HG03460 (cell line): ENCODE results near the gene TMEM132A.

ENCODE experiments used
- ATAC-seq: cut with Tn5 transposase; IDR thresholded peaks from one replicate; pipeline ENCODE4 v1.9.1; 2021; ENCODE audit not compliant: unreplicated experiment

TMEM132A gene

GRCh38 chr11:60984149-60984548 is 59.9 kb downstream of the TMEM132A start:
- no peak for ATAC-seq

DNA sequence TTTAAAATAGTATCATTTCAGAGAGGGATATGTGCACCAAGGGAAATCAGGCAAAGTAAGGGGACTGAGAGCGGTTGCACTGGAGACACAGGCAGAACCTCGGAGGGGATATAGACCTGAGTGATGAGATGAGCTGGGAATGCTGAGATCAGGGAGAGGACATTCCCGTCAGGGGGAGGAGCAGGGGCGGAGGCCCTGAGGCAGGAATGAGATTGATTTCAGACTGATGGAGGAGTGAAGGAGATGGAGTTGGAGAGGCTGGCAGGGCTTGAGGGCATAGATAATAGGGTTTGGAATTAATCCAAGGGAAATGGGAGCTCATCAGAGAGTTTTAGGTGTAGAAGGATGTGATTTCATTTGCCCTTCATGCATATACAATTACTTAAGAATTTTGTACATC is 60.4 kb downstream of the TMEM132A start:
- no peak for ATAC-seq

- no peak for ATAC-seq
Observed at GRCh38 chr11:60985501-60985900, 61.2 kb downstream of the TMEM132A start.

- no peak for ATAC-seq
Observed at GRCh38 chr11:60985991-60986915, 62.0 kb downstream of the TMEM132A start.
